NCI-H526 (cell line): ENCODE measurements around the gene MALAT1.

Experiments used
- DNase-seq, 2 experiments: peaks; one replicate each; lab custom pipeline; 2025; lab: John Stamatoyannopoulos, UW

Gene MALAT1

DNA sequence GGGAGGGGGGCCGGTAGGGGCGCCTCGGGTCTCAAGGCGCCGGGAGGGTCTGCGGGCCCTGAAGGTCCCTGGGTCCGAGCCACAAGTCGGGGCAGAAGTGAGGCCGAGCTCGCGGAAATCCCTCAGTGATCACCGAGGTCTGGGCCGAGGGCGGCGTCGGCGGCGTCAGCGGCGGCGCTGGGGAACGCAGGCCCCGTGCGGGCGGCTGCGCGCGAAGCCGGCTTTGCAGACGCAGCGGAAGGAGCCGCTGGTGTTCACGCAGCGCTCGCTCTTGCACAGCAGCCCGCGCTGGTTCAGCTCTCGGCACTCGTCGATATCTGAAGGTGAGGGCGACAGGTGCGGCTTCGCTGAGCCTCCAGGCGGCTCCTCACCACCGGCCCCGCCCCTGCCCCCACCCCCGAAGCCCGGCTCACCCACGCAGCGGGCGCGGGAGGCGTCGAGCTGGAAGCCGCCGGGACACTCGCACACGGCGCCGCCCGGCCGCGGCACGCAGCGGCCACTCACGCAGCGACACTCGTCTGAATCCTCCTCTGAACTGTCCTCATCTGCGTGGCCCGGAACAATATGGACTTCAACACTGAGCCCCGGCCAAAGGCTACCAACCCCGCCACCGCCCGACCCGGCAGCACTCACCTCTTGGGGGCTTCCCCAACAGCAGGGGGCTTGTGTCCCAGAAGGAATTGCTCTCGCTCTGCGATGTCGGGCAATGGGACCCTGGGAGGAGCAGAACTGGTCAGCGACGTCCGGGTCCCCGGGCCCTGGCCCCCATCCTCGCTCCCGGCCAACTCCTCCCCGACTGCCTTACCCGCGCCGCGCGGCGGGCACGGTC, 40.3 kb downstream of the MALAT1 start:
- peak in 1 of 2 experiments; percentile 86 for DNase-seq

DNA sequence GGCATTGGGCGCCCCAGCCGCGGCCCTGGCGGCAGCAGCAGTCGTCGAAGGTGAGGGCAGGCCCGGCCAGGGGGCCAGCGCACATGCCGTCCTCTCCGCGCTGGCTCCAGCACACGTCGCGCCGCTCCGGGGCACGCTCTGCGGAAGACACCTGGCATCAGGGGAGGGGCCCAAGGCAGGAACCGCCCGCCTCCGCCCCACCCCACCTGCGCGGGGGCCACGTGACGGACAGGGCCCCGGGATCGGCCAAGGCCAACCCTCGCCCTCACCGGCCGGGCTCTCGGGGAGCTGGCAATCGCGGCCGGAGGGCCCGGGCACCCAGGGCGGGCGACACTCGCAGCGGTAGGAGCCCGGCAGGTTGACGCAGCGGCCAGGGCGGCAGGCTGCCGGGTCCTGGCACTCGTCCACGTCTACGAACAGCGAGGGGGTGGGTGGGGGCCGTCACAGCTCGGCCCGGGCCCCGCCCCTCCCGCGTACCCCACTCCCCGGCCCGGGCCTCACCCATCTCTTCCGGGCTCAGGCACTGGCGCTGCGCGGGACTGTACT, 41.0 kb downstream of the MALAT1 start:
- DNase-seq = peak; percentile 42 to 93

GRCh38 chr11:65540290-65541092, 41.6 kb downstream of the MALAT1 start:
- DNase-seq = peak; percentile 91 to 97

- DNase-seq = no peak
These were observed 42.5 kb downstream of the MALAT1 start for GRCh38 chr11:65541093-65541982.

DNA sequence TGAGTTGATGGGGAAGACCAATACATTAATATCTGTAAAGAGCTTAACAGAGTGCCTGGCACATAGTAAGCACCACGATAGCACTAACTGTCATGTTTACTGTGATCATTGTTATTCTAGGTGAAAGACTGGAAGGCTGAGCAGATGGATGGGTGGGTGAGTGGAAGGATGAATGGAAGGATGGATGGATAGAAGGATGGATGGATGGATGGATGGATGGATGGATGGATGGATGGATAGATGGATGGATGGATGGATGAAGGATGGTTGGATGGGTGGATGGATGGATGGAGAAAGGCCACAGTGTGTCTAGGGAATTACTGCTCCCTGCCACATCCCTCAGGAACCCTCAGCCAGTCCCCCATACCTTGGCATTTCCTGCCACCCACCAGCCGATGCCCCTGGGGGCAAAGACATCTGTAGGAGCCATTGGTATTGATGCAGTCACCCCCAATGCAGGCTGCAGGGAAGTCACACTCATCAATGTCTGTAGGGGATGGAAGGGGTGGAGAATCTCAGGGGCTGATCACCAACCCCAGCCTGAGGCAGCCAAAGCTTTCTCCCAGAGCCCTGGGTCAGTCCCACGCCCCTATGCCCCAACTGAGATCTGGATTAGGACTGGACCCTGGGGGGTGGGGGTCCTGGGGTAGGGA, 44.0 kb downstream of the MALAT1 start:
- DNase-seq = no peak

- no peak for DNase-seq
These were observed 47.0 kb downstream of the MALAT1 start for GRCh38 chr11:65545853-65546216.

- DNase-seq = peak; percentile 75 to 97
These were observed 47.5 kb downstream of the MALAT1 start for GRCh38 chr11:65546217-65546958.

DNA sequence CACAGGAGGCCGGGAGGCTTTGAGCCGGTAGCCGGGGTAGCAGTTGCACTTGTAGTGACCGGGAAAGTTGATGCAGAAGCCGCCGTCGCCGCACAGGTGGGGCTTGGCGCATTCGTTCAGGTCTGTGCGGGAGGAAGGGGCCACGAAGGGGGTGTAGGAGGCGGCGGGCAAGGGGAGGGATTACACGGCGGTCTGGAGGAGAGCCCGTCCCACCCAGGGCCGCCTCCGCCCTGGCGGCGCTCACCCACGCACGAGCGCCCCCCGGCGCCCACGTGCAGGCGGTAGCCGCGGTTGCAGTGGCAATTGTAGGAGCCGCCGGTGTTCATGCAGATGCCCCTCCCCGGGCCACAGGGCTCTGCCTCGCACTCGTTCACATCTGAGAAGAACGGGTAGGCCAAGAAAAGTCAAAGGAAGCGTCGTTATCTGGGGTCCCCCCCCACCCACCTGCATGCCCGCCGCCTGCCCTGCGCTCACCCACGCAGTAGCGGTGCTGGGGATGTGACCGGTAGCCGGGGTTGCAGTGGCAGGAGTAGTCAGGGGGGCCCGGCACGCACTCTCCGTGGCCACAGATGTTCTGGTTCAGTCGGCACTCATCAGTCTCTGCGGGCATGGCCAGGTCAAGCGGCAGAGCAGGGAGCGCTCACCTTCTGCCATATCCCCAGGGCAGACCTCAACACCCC, 48.7 kb downstream of the MALAT1 start:
- DNase-seq = no peak

- DNase-seq = no peak
These were observed 49.5 kb downstream of the MALAT1 start for GRCh38 chr11:65548395-65548794.

- DNase-seq = no peak
These were observed 50.3 kb downstream of the MALAT1 start for GRCh38 chr11:65549096-65549495.

GRCh38 chr11:65551572-65552387, 52.9 kb downstream of the MALAT1 start:
- DNase-seq = peak; percentile 46 to 88

GRCh38 chr11:65552388-65552951, 53.6 kb downstream of the MALAT1 start:
- DNase-seq = peak in 1 of 2 experiments; percentile 31

DNA sequence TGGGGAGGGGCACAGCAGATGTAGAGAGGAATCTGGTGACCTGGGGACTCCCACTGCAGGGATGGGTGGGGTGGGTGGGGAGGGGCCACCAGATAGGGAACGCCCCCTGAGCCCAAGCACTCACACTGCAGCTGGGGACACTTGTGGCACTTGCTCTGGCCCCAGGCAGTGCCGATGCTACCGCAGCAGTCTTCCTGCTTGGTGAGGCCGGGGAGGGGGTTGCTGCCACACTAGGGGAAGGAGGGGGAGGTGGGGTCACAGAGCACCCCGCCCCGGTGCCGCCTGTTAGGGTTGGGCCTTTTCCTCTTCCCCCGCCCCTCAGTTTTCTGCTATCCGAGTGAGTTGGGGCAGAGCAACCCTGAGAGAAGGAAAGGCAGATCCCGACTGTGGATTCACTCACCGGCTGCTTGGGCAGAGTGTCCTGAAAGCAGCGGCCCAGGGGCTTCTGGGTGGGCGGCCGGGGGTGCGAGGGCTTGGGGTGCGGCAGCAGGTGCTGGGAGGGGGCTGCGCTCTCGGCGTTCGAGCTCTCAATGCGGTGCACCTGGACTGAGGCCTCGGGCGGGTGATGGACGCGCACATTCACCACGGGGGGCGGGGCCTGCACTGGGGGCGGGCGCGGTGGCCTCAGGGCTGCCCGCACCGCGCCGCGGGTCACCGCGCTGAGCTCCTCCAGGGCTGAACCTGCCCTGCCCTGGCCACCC, 54.6 kb downstream of the MALAT1 start:
- DNase-seq = peak; percentile 55 to 83

DNA sequence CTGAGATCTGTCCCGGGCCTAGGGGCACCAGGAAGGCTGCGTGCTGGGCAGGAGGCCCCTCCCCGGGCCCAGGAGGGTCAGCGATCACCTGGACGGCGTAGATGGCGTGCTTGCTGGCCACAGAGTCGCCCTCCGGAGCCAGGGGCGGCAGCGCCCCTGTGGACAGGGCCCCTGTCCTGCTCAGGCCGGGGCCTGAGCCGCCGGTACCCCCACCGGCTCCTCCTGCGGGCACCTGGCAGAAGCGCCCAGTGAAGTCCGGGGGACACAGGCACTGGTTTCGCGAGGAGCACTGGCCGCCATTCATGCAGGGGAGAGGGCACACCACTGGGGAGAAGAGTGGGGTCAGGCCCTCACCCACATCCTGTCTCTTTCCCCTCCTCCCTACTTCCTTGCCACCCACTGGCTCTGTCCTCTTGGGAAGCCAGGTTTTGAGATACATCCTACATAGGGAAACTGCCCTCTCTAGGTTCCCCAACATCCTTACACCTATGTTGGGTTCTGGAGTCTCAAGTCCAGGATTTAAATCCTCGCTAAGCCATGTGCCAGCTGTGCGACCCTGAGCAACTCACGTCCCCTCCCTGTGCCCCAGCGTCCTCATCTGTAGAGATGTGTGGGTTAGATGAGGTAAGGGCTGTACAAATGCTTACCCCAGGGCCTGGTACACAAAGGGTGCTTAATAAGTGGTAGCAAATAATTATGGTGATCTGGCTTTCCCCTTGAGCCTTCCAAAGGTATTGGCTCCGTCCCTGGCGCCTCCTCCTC, 55.4 kb downstream of the MALAT1 start:
- DNase-seq = no peak

DNA sequence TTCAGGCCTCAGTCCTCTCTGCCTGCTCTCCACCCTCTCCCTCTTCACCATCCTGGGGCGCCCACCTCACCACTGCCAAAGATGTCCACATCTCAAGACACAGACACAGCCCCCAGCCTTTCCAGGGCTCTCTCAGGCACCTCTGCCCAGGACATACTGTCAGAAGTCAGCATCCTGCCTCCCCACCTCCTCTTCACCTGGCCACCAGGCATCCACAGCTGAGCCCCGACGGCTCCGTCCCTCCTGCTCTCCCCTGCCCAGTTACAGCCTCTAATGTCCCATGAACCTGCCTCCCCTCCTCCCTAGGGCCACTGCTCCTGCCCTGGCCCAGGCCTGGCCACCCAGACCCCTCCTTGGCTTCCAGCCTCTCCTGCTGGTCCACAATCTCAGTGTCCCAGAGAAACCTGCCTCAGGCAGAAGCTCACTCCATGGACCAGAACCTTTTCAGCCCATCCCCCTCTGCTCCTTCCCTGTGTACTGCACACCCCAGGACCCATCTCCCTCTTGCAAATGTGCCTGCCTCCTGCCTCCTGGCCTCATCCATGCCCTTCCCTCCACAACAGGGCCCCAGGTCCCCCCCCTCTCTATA, 56.1 kb downstream of the MALAT1 start:
- DNase-seq = no peak

GRCh38 chr11:65555693-65556231, 56.9 kb downstream of the MALAT1 start:
- no peak for DNase-seq
